ENCODE results near the gene POLR2F.

POLR2F gene

GRCh38 chr22:37953437-37954179, at the start of gene POLR2F, which contains the start of gene C22orf23:
TSS of gene POLR2F (plus strand) at chr22:37953699. CDS start at chr22:37953788, 89 bp downstream.
TSS of gene C22orf23 (minus strand) at chr22:37953601. CDS start at chr22:37953149, 452 bp downstream.
- peak; percentile 84 for DNase-seq (ENCODE audit: low read depth, low spot score)

GRCh38 chr22:37904572-37905533, 48.6 kb upstream of the POLR2F start:
- peak; percentile 71 for DNase-seq (ENCODE audit: low read depth, low spot score)

GRCh38 chr22:37905534-37906363, 47.8 kb upstream of the POLR2F start, which contains the start of gene MICALL1:
TSS of gene MICALL1 (plus strand) at chr22:37906297. CDS start at chr22:37906423, 126 bp downstream.
- DNase-seq (ENCODE audit: low read depth, low spot score), result no peak

GRCh38 chr22:37906364-37907008, 47.0 kb upstream of the POLR2F start:
- no peak for DNase-seq (ENCODE audit: low read depth, low spot score)

- DNase-seq (ENCODE audit: low read depth, low spot score), result no peak
Measured at GRCh38 chr22:37907036-37907954, 46.2 kb upstream of the POLR2F start.

GRCh38 chr22:37909766-37910165, 43.7 kb upstream of the POLR2F start:
- DNase-seq (ENCODE audit: low read depth, low spot score), result no peak

GRCh38 chr22:37910890-37911672, 42.4 kb upstream of the POLR2F start:
- no peak for DNase-seq (ENCODE audit: low read depth, low spot score)

- no peak for DNase-seq (ENCODE audit: low read depth, low spot score)
Measured at GRCh38 chr22:37911697-37912096, 41.8 kb upstream of the POLR2F start.

- DNase-seq (ENCODE audit: low read depth, low spot score), result no peak
Measured at GRCh38 chr22:37912171-37912570, 41.3 kb upstream of the POLR2F start.

GRCh38 chr22:37913233-37913721, 40.2 kb upstream of the POLR2F start:
- no peak for DNase-seq (ENCODE audit: low read depth, low spot score)

- DNase-seq (ENCODE audit: low read depth, low spot score), result no peak
Measured at GRCh38 chr22:37916311-37916710, 37.2 kb upstream of the POLR2F start.

GRCh38 chr22:37917874-37918548, 35.5 kb upstream of the POLR2F start:
- DNase-seq (ENCODE audit: low read depth, low spot score), result no peak

GRCh38 chr22:37918580-37919270, 34.8 kb upstream of the POLR2F start:
- DNase-seq (ENCODE audit: low read depth, low spot score), result no peak

GRCh38 chr22:37920126-37920525, 33.4 kb upstream of the POLR2F start:
- no peak for DNase-seq (ENCODE audit: low read depth, low spot score)

- DNase-seq (ENCODE audit: low read depth, low spot score), result no peak
Measured at GRCh38 chr22:37922191-37922590, 31.3 kb upstream of the POLR2F start.

GRCh38 chr22:37923927-37924326, 29.6 kb upstream of the POLR2F start:
- DNase-seq (ENCODE audit: low read depth, low spot score), result no peak

- DNase-seq (ENCODE audit: low read depth, low spot score), result no peak
Measured at GRCh38 chr22:37924386-37925065, 29.0 kb upstream of the POLR2F start.

Measured in smooth muscle cell of the brain vasculature (primary cell).